ENCODE data around the gene DTHD1. TPM values are rescaled to one million over a fixed set of nuclear protein-coding genes. Genes with fewer than 3 reads are reported as not detected.

The DTHD1 gene
- total RNA-seq, 1 donor from 2014 or later = 0.55 TPM

- intact Hi-C loops (cut with DNase I) = no loop called here
- Histone ChIP-seq H3K4me3 (no peak overlapping the region), H3K9me3 (no peaks in the 10 kb centered on the region), H3K4me1 (peaks cover 6% of the 10 kb centered on the region), H3K36me3 (no peaks in the 10 kb centered on the region), H3K27ac (no peak overlapping the region), H3K27me3 (no peaks in the 10 kb centered on the region)
- ATAC-seq = no peak
- no peak for DNase-seq
- TF ChIP-seq CTCF (IDR thresholded peaks at IDR 0.05) = no peak
Observed at GRCh38 chr4:36256398-36256891, 25.0 kb upstream of the DTHD1 start.

GRCh38 chr4:36260731-36261130 is 20.7 kb upstream of the DTHD1 start:
- intact Hi-C loops (cut with DNase I) = no loop called here

GRCh38 chr4:36264207-36264826 is 17.1 kb upstream of the DTHD1 start:
- Histone ChIP-seq H3K4me3 (no peak overlapping the region), H3K4me1 (no peaks in the 10 kb centered on the region), H3K36me3 (no peaks in the 10 kb centered on the region), H3K9me3 (no peaks in the 10 kb centered on the region), H3K27ac (no peak overlapping the region), H3K27me3 (no peaks in the 10 kb centered on the region)
- no peak for TF ChIP-seq CTCF (IDR thresholded peaks at IDR 0.05)
- DNase-seq (no peak), ATAC-seq (no peak)
- intact Hi-C loops (cut with DNase I) = no loop called here

More at GRCh38 chr4:36260731-36261130, 20.7 kb upstream of the DTHD1 start:
- H3K9me3 ChIP-seq = no peaks in the 10 kb centered on the region
- no peaks in the 10 kb centered on the region for H3K36me3 ChIP-seq
- no peak for DNase-seq
- H3K4me3 ChIP-seq = no peak overlapping the region
- H3K4me1 ChIP-seq = no peaks in the 10 kb centered on the region
- no peak for TF ChIP-seq CTCF (IDR thresholded peaks at IDR 0.05)
- no peaks in the 10 kb centered on the region for H3K27me3 ChIP-seq
- H3K27ac ChIP-seq = no peak overlapping the region
- no peak for ATAC-seq

- no peak overlapping the region for H3K27ac ChIP-seq
- H3K4me1 ChIP-seq = no peaks in the 10 kb centered on the region
- ATAC-seq (no peak), DNase-seq (no peak)
- intact Hi-C loops (cut with DNase I) = no loop called here
- H3K36me3 ChIP-seq = no peaks in the 10 kb centered on the region
- no peaks in the 10 kb centered on the region for H3K9me3 ChIP-seq
- no peak for TF ChIP-seq CTCF (IDR thresholded peaks at IDR 0.05)
- no peak overlapping the region for H3K4me3 ChIP-seq
- no peaks in the 10 kb centered on the region for H3K27me3 ChIP-seq
Observed at GRCh38 chr4:36267486-36268268, 13.7 kb upstream of the DTHD1 start.

GRCh38 chr4:36269101-36269500 is 12.3 kb upstream of the DTHD1 start:
- Histone ChIP-seq H3K4me3 (no peak overlapping the region), H3K9me3 (no peaks in the 10 kb centered on the region), H3K36me3 (no peaks in the 10 kb centered on the region), H3K27me3 (no peaks in the 10 kb centered on the region), H3K27ac (no peak overlapping the region), H3K4me1 (no peaks in the 10 kb centered on the region)
- no peak for TF ChIP-seq CTCF (IDR thresholded peaks at IDR 0.05)
- ATAC-seq = no peak
- intact Hi-C loops (cut with DNase I) = no loop called here
- no peak for DNase-seq
